ENCODE results near the gene GFER. TPM values are rescaled to one million over a fixed set of nuclear protein-coding genes. Genes with fewer than 3 reads are reported as not detected.

Gene GFER
- polyA plus RNA-seq, 1 donor (not counting 4 experiments of a cell fraction or from before 2014, with no cell fraction given) = 12.0 TPM

DNA sequence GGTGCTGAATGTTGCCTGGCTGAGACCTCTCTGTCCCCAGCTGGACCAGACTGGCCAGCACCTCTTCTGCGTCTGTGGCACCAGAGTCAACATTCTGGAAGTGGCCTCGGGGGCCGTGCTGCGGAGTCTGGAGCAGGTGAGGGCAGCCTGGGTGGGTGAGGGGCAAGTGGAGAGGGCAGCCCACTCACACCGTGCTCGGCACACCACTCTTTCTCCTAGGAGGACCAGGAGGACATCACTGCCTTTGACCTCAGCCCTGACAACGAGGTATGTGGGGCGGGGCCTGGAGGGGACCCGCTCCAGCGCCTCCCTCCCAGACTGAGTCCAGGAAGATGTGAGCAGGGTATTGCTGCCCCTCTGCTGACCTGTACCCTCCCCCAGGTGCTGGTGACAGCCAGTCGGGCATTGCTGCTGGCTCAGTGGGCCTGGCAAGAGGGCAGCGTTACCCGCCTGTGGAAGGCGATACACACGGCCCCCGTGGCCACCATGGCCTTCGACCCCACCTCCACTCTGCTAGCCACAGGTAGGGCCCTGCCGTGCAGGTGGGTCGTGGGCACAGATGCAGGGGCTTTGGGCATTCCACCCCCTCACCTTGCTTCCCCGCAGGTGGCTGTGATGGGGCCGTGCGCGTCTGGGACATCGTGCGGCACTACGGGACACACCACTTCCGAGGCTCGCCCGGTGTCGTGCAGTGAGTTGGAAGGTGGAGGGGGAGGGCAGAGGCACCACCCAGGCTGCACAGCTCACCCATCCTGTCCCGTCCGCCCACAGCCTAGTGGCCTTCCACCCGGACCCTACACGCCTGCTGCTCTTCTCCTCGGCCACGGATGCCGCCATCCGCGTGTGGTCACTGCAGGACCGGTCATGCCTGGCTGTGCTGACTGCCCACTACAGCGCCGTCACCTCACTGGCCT is 9.6 kb upstream of the GFER start:
- no peak for DNase-seq (ENCODE audit: low read depth, low spot score)
- H3K9me3 ChIP-seq (ENCODE audit: control insufficient read depth, low read depth, low read length) = no peaks in the 10 kb centered on the region
- no peak for FAIRE-seq
- dilution Hi-C loops (cut with MboI; ENCODE audit: extremely low pct_ligation_motif_present, low sequenced_read_pairs) = no loop called here
- H4K20me1 ChIP-seq (ENCODE audit: control insufficient read depth, extremely low read depth, insufficient read depth, low read length) = no peaks in the 10 kb centered on the region
- H3K9ac ChIP-seq (ENCODE audit: control insufficient read depth, extremely low read depth, insufficient read depth, low read length) = no peak overlapping the region
- no peak overlapping the region for H3K27ac ChIP-seq (ENCODE audit: control insufficient read depth, insufficient read depth, low read length)
- no peak overlapping the region for H3K4me2 ChIP-seq (ENCODE audit: control insufficient read depth, extremely low read depth, insufficient read depth, low read depth, low read length)
- H3K36me3 ChIP-seq (ENCODE audit: control insufficient read depth in 2 of 2, extremely low read depth in 1 of 2, insufficient read depth in 2 of 2, low read length in 2 of 2) = peaks cover 14 to 23% of the 10 kb centered on the region in 2 experiments
- H3K79me2 ChIP-seq (ENCODE audit: control insufficient read depth, insufficient read depth, low read length) = peaks cover 32% of the 10 kb centered on the region
- no peak overlapping the region for H3K4me3 ChIP-seq (ENCODE audit: control insufficient read depth in 2 of 3, extremely low read depth in 1 of 3, insufficient read depth in 2 of 3, low read depth in 1 of 3, low read length in 3 of 3)
- H2AFZ ChIP-seq (ENCODE audit: control insufficient read depth, low read length) = no peak overlapping the region
- H3K9me1 ChIP-seq (ENCODE audit: control insufficient read depth, extremely low read depth, insufficient read depth, low read length) = no peaks in the 10 kb centered on the region
- peaks cover 17% of the 10 kb centered on the region for H3K4me1 ChIP-seq (ENCODE audit: control insufficient read depth, extremely low read depth, insufficient read depth, low read length)
- TF ChIP-seq, protein P1, sequence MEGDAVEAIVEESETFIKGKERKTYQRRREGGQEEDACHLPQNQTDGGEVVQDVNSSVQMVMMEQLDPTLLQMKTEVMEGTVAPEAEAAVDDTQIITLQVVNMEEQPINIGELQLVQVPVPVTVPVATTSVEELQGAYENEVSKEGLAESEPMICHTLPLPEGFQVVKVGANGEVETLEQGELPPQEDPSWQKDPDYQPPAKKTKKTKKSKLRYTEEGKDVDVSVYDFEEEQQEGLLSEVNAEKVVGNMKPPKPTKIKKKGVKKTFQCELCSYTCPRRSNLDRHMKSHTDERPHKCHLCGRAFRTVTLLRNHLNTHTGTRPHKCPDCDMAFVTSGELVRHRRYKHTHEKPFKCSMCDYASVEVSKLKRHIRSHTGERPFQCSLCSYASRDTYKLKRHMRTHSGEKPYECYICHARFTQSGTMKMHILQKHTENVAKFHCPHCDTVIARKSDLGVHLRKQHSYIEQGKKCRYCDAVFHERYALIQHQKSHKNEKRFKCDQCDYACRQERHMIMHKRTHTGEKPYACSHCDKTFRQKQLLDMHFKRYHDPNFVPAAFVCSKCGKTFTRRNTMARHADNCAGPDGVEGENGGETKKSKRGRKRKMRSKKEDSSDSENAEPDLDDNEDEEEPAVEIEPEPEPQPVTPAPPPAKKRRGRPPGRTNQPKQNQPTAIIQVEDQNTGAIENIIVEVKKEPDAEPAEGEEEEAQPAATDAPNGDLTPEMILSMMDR (optimal IDR thresholded peaks at IDR 0.05 in 1 of 3, IDR thresholded peaks at IDR 0.05 in 1 of 3, conservative IDR thresholded peaks at IDR 0.05 in 1 of 3; ENCODE audit: extremely low read depth in 1 of 3, insufficient read depth in 2 of 3, low read length in 3 of 3) = no peak
- TF ChIP-seq EZH2 (IDR thresholded peaks at IDR 0.05; ENCODE audit: low read length) = no peak
- no peaks in the 10 kb centered on the region for H3K27me3 ChIP-seq (ENCODE audit: control insufficient read depth, extremely low read depth, insufficient read depth, low read length)

GRCh38 chr16:1975432-1976215 is 8.4 kb upstream of the GFER start:
- no peak overlapping the region for H3K9ac ChIP-seq (ENCODE audit: control insufficient read depth, extremely low read depth, insufficient read depth, low read length)
- H2AFZ ChIP-seq (ENCODE audit: control insufficient read depth, low read length) = no peak overlapping the region
- dilution Hi-C loops (cut with MboI; ENCODE audit: extremely low pct_ligation_motif_present, low sequenced_read_pairs) = no loop called here
- no peaks in the 10 kb centered on the region for H3K9me1 ChIP-seq (ENCODE audit: control insufficient read depth, extremely low read depth, insufficient read depth, low read length)
- no peaks in the 10 kb centered on the region for H3K9me3 ChIP-seq (ENCODE audit: control insufficient read depth, low read depth, low read length)
- H3K36me3 ChIP-seq (ENCODE audit: control insufficient read depth in 2 of 2, extremely low read depth in 1 of 2, insufficient read depth in 2 of 2, low read length in 2 of 2) = peaks cover 14 to 23% of the 10 kb centered on the region in 2 experiments
- TF ChIP-seq, protein P1 (optimal IDR thresholded peaks at IDR 0.05 in 1 of 3, IDR thresholded peaks at IDR 0.05 in 1 of 3, conservative IDR thresholded peaks at IDR 0.05 in 1 of 3; ENCODE audit: extremely low read depth in 1 of 3, insufficient read depth in 2 of 3, low read length in 3 of 3) = no peak
- TF ChIP-seq EZH2 (IDR thresholded peaks at IDR 0.05; ENCODE audit: low read length) = no peak
- H3K4me2 ChIP-seq (ENCODE audit: control insufficient read depth, extremely low read depth, insufficient read depth, low read depth, low read length) = no peak overlapping the region
- DNase-seq (ENCODE audit: low read depth, low spot score) (no peak), FAIRE-seq (no peak)
- no peak overlapping the region for H3K27ac ChIP-seq (ENCODE audit: control insufficient read depth, insufficient read depth, low read length)
- peaks cover 29% of the 10 kb centered on the region for H3K4me1 ChIP-seq (ENCODE audit: control insufficient read depth, extremely low read depth, insufficient read depth, low read length)
- no peaks in the 10 kb centered on the region for H4K20me1 ChIP-seq (ENCODE audit: control insufficient read depth, extremely low read depth, insufficient read depth, low read length)
- H3K27me3 ChIP-seq (ENCODE audit: control insufficient read depth, extremely low read depth, insufficient read depth, low read length) = peaks cover 3% of the 10 kb centered on the region
- H3K4me3 ChIP-seq (ENCODE audit: control insufficient read depth in 2 of 3, extremely low read depth in 1 of 3, insufficient read depth in 2 of 3, low read depth in 1 of 3, low read length in 3 of 3) = no peak overlapping the region
- peaks cover 32% of the 10 kb centered on the region for H3K79me2 ChIP-seq (ENCODE audit: control insufficient read depth, insufficient read depth, low read length)

Measured in keratinocyte (primary cell).